ENCODE measurements around the gene PNKD.

PNKD gene

DNA sequence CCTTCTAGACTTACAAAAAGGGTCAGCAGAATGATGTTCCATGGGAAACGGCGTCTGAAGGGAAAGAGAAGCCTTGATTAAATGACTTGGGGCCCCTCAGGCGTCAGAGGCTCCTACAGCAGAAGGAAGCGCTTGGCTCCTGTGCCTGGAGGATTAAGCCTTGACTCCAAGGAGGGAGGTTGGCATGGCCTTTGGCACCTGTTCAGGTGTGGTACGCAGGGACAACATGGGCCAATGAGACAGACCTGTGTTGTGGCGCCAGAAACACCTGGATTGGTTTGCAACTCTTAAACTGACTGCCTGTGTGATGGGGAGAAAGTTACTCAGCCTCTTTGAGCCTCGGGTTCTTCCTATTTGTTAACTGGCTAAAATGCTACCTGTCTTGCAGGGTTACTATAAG lies 7.6 kb downstream of the PNKD start:
- H3K36me3 ChIP-seq (ENCODE audit: low read length): no peaks in the 10 kb centered on the region
- no peak overlapping the region for H3K9ac ChIP-seq (ENCODE audit: low read length)
- H3K27ac ChIP-seq (ENCODE audit: low read depth, low read length): no peak overlapping the region
- H4K20me1 ChIP-seq (ENCODE audit: low read depth, low read length): no peaks in the 10 kb centered on the region
- H3K9me3 ChIP-seq (ENCODE audit: insufficient read depth, low read length): no peaks in the 10 kb centered on the region
- no peaks in the 10 kb centered on the region for H3F3A ChIP-seq (ENCODE audit: insufficient read depth)
- TF ChIP-seq EZH2phosphoT487 (conservative IDR thresholded peaks at IDR 0.05; ENCODE audit: low read length) (no peak), CTCF (IDR thresholded peaks at IDR 0.05; ENCODE audit: insufficient read depth, low read length, poor library complexity, severe bottlenecking) (no peak)
- H3K79me2 ChIP-seq (ENCODE audit: insufficient read depth, low read length): no peaks in the 10 kb centered on the region
- no peak overlapping the region for H2AFZ ChIP-seq (ENCODE audit: low read depth, low read length, severe bottlenecking)
- H3K27me3 ChIP-seq (ENCODE audit: low read length): no peaks in the 10 kb centered on the region
- H3K4me2 ChIP-seq (ENCODE audit: low read depth, low read length, poor library complexity, severe bottlenecking): no peak overlapping the region
- no peaks in the 10 kb centered on the region for H3K9me2 ChIP-seq (replicated peaks; ENCODE audit: insufficient read depth, low read length)
- H3K4me3 ChIP-seq (ENCODE audit: insufficient read depth, low read length, poor library complexity, severe bottlenecking): no peak overlapping the region

- H3K36me3 ChIP-seq (ENCODE audit: low read length): no peaks in the 10 kb centered on the region
- no peak overlapping the region for H3K9ac ChIP-seq (ENCODE audit: low read length)
Observed at GRCh38 chr2:218278531-218279360, 8.4 kb downstream of the PNKD start.

DNA sequence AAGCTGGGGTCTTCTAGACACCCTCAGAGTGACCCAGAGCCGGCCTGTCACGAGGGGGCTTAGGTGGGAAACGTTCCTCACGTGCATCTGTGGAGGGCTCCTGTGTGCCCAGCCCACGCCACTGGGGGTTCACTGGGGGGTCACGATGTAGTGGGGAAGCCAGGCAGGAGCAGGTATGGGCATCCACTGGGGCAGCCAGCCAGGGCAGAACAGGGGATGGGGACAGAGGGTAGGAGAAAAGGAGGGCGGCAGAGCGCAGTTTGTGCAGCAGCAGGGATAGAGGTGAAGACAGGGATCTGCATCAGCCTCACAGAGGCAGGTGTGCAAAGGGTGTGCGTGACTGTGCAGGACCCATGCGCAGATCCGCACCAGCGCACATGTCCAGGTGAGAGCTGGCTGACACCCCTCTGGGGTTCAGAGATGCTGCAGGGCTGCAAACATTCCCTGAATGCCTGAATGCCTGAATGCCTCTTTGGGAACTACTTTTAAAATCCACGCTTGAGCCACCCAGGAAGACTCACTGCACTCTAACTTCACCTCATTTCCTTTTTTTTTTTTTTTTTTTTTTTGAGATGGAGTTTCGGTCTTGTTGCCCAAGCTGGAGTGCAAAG lies 10.0 kb downstream of the PNKD start:
- Histone ChIP-seq H3K4me3 (ENCODE audit: insufficient read depth, low read length, poor library complexity, severe bottlenecking) (no peak overlapping the region), H3K79me2 (ENCODE audit: insufficient read depth, low read length) (no peaks in the 10 kb centered on the region), H4K20me1 (ENCODE audit: low read depth, low read length) (no peaks in the 10 kb centered on the region), H3K9me3 (ENCODE audit: insufficient read depth, low read length) (no peaks in the 10 kb centered on the region), H3K9ac (ENCODE audit: low read length) (no peak overlapping the region), H3K27me3 (ENCODE audit: low read length) (no peaks in the 10 kb centered on the region), H3K4me2 (ENCODE audit: low read depth, low read length, poor library complexity, severe bottlenecking) (no peak overlapping the region), H3K27ac (ENCODE audit: low read depth, low read length) (no peak overlapping the region), H3K36me3 (ENCODE audit: low read length) (no peaks in the 10 kb centered on the region), H2AFZ (ENCODE audit: low read depth, low read length, severe bottlenecking) (no peak overlapping the region), H3K9me2 (replicated peaks; ENCODE audit: insufficient read depth, low read length) (no peaks in the 10 kb centered on the region), H3F3A (ENCODE audit: insufficient read depth) (no peaks in the 10 kb centered on the region)
- TF ChIP-seq CTCF (IDR thresholded peaks at IDR 0.05; ENCODE audit: insufficient read depth, low read length, poor library complexity, severe bottlenecking): no peak
- no peak for TF ChIP-seq EZH2phosphoT487 (conservative IDR thresholded peaks at IDR 0.05; ENCODE audit: low read length)

More at GRCh38 chr2:218278531-218279360, 8.4 kb downstream of the PNKD start:
- Histone ChIP-seq H4K20me1 (ENCODE audit: low read depth, low read length) (no peaks in the 10 kb centered on the region), H3K9me3 (ENCODE audit: insufficient read depth, low read length) (no peaks in the 10 kb centered on the region), H3F3A (ENCODE audit: insufficient read depth) (no peaks in the 10 kb centered on the region), H3K79me2 (ENCODE audit: insufficient read depth, low read length) (no peaks in the 10 kb centered on the region), H3K27ac (ENCODE audit: low read depth, low read length) (no peak overlapping the region), H3K4me2 (ENCODE audit: low read depth, low read length, poor library complexity, severe bottlenecking) (no peak overlapping the region), H3K9me2 (replicated peaks; ENCODE audit: insufficient read depth, low read length) (no peaks in the 10 kb centered on the region), H2AFZ (ENCODE audit: low read depth, low read length, severe bottlenecking) (no peak overlapping the region), H3K27me3 (ENCODE audit: low read length) (no peaks in the 10 kb centered on the region), H3K4me3 (ENCODE audit: insufficient read depth, low read length, poor library complexity, severe bottlenecking) (no peak overlapping the region)
- no peak for TF ChIP-seq CTCF (IDR thresholded peaks at IDR 0.05; ENCODE audit: insufficient read depth, low read length, poor library complexity, severe bottlenecking)
- no peak for TF ChIP-seq EZH2phosphoT487 (conservative IDR thresholded peaks at IDR 0.05; ENCODE audit: low read length)

All from SU-DHL-6 (cell line).